K562 (cell line): Measurements from ENCODE around the gene ABLIM2. TPM values are rescaled to one million over a fixed set of nuclear protein-coding genes. Genes with fewer than 3 reads are reported as not detected.
A peak's percentile ranks its signal among the peaks of the same experiment; 100 is the strongest.

ENCODE experiments used
- ATAC-seq: fragments of 200-7000 bp; cut with Tn5 transposase; 3 replicates; pipeline ENCODE4 v1.9.1; 2020; ENCODE audit warnings: moderate library complexity
- BruUV-seq: library from RNA; stranded (reverse); fragments of 400-500 nt; replicated peaks from 2 replicates; lab custom pipeline; 2021; lab: Mats Ljungman, UMichigan
- CTCF ChIA-PET: fragments of 300-600 bp; formaldehyde crosslinking; extraction: SDS; loops from one replicate; lab custom pipeline; 2021; ENCODE audit warnings: low intra/inter-chr PET ratio; lab: Yijun Ruan, JAX
- POLR2A ChIA-PET: fragments of 300-600, 350-650 bp; sonication (Branson Sonifier 250); formaldehyde crosslinking; extraction: SDS; loops from one replicate; lab custom pipeline; 2021; ENCODE audit warnings: antibody characterized with exemption, inconsistent platforms; lab: Yijun Ruan, JAX
- DNase-seq, 4 experiments: peaks; one replicate each; pipeline versions ENCODE4 v3.0.0 to v3.0.0-alpha.2; 2011 to 2018; ENCODE audit warnings: low spot score in 3 of 4, mixed read lengths in 3 of 4; ENCODE audit errors: extremely low read depth in 1 of 4
- FAIRE-seq: peaks from 2 replicates; lab custom pipeline; 2011; peaks lifted over from hg19 to GRCh38; lab: Jason Lieb, UNC
- H2AFZ ChIP-seq: 2 replicates; pipeline ENCODE4 v1.6.0; 2011; ENCODE audit warnings: low read depth, low read length, control low read depth, inconsistent platforms
- H3K27ac ChIP-seq: fragments of 200-600 bp; 3 replicates; pipeline ENCODE4 v1.8.0; 2011; ENCODE audit warnings: low read depth, mild to moderate bottlenecking, control low read depth, inconsistent platforms, low read length, moderate library complexity, mixed read lengths; ENCODE audit errors: extremely low read depth
- H3K27me3 ChIP-seq, 2 experiments: fragments of 300-600 bp in 1 of 2; 2 replicates in 1 of 2; 3 replicates in 1 of 2; pipeline versions ENCODE4 v1.6.0 to v1.8.0; 2011; ENCODE audit warnings: inconsistent platforms in 2 of 2, low read length in 2 of 2, mild to moderate bottlenecking in 1 of 2, mixed read lengths in 1 of 2, moderate library complexity in 1 of 2; ENCODE audit not compliant: control insufficient read depth in 2 of 2, insufficient read depth in 2 of 2
- H3K36me3 ChIP-seq: fragments of 300-600 bp; 3 replicates; pipeline ENCODE4 v1.8.0; 2011; ENCODE audit warnings: mild to moderate bottlenecking, low read length, inconsistent platforms; ENCODE audit not compliant: control insufficient read depth, insufficient read depth
- H3K4me1 ChIP-seq, 2 experiments: fragments of 200-600 bp in 1 of 2; replicated peaks in 1 of 2; 2 replicates in 1 of 2; 3 replicates in 1 of 2; pipeline versions ENCODE4 v1.5.1 to v1.8.0; 2011; ENCODE audit warnings: inconsistent platforms in 2 of 2, low read length in 2 of 2, mild to moderate bottlenecking in 1 of 2, mixed read lengths in 1 of 2, moderate library complexity in 1 of 2; ENCODE audit not compliant: control insufficient read depth in 2 of 2, insufficient read depth in 2 of 2
- H3K4me2 ChIP-seq: 2 replicates; pipeline ENCODE4 v1.6.1; 2011; ENCODE audit warnings: low read length, control low read depth, inconsistent platforms, mixed read lengths; ENCODE audit not compliant: insufficient read depth
- H3K4me3 ChIP-seq: fragments of 200-600 bp; sonication (generic), shearing (Covaris generic); 2 replicates; pipeline ENCODE4 v1.5.1; 2016; ENCODE audit warnings: control low read depth, inconsistent platforms
- H3K79me2 ChIP-seq: fragments of 200-600 bp; 3 replicates; pipeline ENCODE4 v1.8.0; 2011; ENCODE audit warnings: low read length, inconsistent platforms; ENCODE audit not compliant: control insufficient read depth, insufficient read depth
- H3K9ac ChIP-seq, 2 experiments: 2 replicates each; pipeline versions ENCODE4 v1.6.0 to v1.6.1; 2011; ENCODE audit warnings: low read depth in 2 of 2, low read length in 2 of 2, control low read depth in 1 of 2, inconsistent platforms in 1 of 2, mild to moderate bottlenecking in 1 of 2, mixed read lengths in 1 of 2; ENCODE audit not compliant: insufficient read depth in 1 of 2
- H3K9me1 ChIP-seq: one replicate; pipeline ENCODE4 v1.6.0; 2011; ENCODE audit warnings: inconsistent platforms, mild to moderate bottlenecking, low read length, moderate library complexity; ENCODE audit not compliant: control insufficient read depth, insufficient read depth
- H3K9me3 ChIP-seq: replicated peaks from 2 replicates; pipeline ENCODE4 v1.5.1; 2011; ENCODE audit warnings: low read depth, low read length, inconsistent platforms; ENCODE audit not compliant: control insufficient read depth, insufficient read depth
- H4K20me1 ChIP-seq: replicated peaks from 2 replicates; pipeline ENCODE4 v1.6.1; 2011; ENCODE audit warnings: low read length, inconsistent platforms, mixed read lengths; ENCODE audit not compliant: control insufficient read depth, insufficient read depth
- HINFP ChIP-seq: fragments of 450-650 bp; conservative IDR thresholded peaks from 2 replicates; pipeline ENCODE4 v1.6.1; 2016; ENCODE audit warnings: missing genetic modification characterization, low read depth, mild to moderate bottlenecking, control low read depth, missing compliant biosample characterization
- NFIC ChIP-seq: fragments of 450-650 bp; IDR thresholded peaks from 2 replicates; pipeline ENCODE4 v1.6.1; 2017; ENCODE audit warnings: mild to moderate bottlenecking, inconsistent platforms
- WGBS: fragments of 100-300 bp; shearing (Covaris generic); methylation state at CpG from one replicate; pipeline ENCODE4 v1.1.6; 2016; ENCODE audit warnings: low coverage, mixed read lengths; ENCODE audit not compliant: insufficient coverage; ENCODE audit errors: missing lambda C conversion rate; 5-methylcytosine and 5-hydroxymethylcytosine counted together
- in situ Hi-C: fragments of 300-500 bp; cut with MboI; formaldehyde crosslinking; loops from 4 replicates; pipeline ENCODE4 v1.15.0; 2018; ENCODE audit warnings: inconsistent platforms, mixed read lengths
- intact Hi-C: fragments of 100-400 bp; cut with micrococcal nuclease; formaldehyde crosslinking; loops from 2 replicates; pipeline ENCODE4 v1.14.2; 2022
- polyA plus RNA-seq, 8 experiments: library from polyadenylated mRNA; depleted of rRNA in 4 of 8; stranded (reverse) in 5 of 8; unstranded in 3 of 8; fragments of >200 nt; fragmentation: Nextera tagmentation in 2 of 8; fragmentation: Illumina TruSeq in 1 of 8; extraction: Ambion mirVana in 2 of 8; extraction: Trizol in 1 of 8; gene quantifications; 2 replicates each; pipeline versions ENCODE4 v1.2.1 to v1.2.3, GENCODE V29; 2011 to 2014; ENCODE audit warnings: inconsistent platforms in 1 of 8, missing spikeins in 1 of 8
- total RNA-seq, 7 experiments: library from RNA; depleted of rRNA in 6 of 7; stranded (reverse); fragments of >200 nt in 6 of 7; fragmentation: Illumina TruSeq in 2 of 7; extraction: Trizol in 2 of 7; gene quantifications; 2 replicates each; pipeline versions ENCODE4 v1.2.1 to v1.2.3, GENCODE V29; 2011 to 2021; ENCODE audit warnings: low replicate concordance in 1 of 7
- TF ChIP-seq, protein P1 (sequence below), 3 experiments: IDR thresholded peaks in 2 of 3; conservative IDR thresholded peaks in 1 of 3; 2 replicates each; pipeline ENCODE4 v1.5.1; 2011 to 2012; ENCODE audit warnings: low read length in 3 of 3, mild to moderate bottlenecking in 3 of 3, control low read depth in 2 of 3, improper control_type of control experiment in 1 of 3, inconsistent platforms in 1 of 3, low read depth in 1 of 3, mixed read lengths in 1 of 3, moderate library complexity in 1 of 3; ENCODE audit not compliant: insufficient read depth in 2 of 3

Gene ABLIM2
- total and polyA plus RNA-seq, 9 of the 15 experiments (the other 6 are each of a cell fraction or from before 2014, with no cell fraction given), result not detected

DNA sequence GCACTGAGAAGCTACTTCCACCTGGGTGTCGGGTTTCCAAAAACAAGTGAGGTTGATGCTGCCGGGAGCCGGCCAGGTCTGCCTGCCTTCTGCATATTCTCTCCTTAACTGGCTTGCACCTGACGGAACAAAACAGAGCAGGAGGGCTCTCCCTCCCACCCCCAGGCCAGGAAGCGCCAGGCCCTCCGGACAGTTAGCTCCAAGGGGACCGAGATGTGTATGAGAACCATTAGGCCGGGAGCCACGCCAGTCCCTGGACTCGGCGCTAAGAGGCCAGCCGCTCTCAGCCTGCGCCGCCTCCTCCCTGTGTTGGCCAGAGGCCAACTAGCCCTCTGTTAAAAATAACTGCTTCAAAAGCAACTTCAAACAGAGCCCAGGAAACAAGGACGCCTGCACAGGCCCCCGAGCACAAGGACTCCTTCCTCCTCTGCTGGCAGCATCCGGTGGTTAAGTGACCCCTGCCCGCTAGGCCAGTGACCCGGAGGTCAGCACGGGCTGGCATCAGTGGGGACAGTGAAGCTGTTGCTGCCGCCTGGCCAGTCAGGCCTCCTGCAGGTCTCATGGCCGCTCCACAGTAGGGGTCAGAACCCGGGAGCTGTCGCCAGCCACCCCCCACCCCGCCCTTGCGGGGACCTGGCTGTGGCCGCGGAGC, 107.9 kb downstream of the ABLIM2 start:
- intact Hi-C loops (no loop called here), in situ Hi-C loops (no loop called here)
- Histone ChIP-seq H3K4me2 (no peak overlapping the region), H3K4me3 (no peak overlapping the region), H4K20me1 (0 out of 2 replicates have a peak, but pooled peaks cover 16% of the 10 kb centered on the region), H3K36me3 (no peaks in the 10 kb centered on the region), H3K4me1 (peaks cover 0 to 7% of the 10 kb centered on the region in 2 experiments; a peak in 2 of 5 replicates), H3K9me3 (no peaks in the 10 kb centered on the region), H3K9ac (no peak overlapping the region; a peak in 1 of 4 replicates), H3K9me1 (no peaks in the 10 kb centered on the region), H3K27me3 (peaks cover 20 to 82% of the 10 kb centered on the region in 2 experiments; a peak in 4 of 5 replicates), H2AFZ (no peak overlapping the region), H3K27ac (no peak overlapping the region), H3K79me2 (no peaks in the 10 kb centered on the region)
- no TSS peak for BruUV-seq
- FAIRE-seq (no peak), ATAC-seq (peak; percentile 60), DNase-seq (peak in 2 of 4 experiments; percentile 21 to 29)
- ChIA-PET CTCF (interaction anchor here (0.7 kb wide), 1 partner anchor 387 kb away, joined by 3 read pairs; no protein-coding TSS in a partner anchor), POLR2A (interaction anchor here (0.7 to 1.2 kb wide), 4 partner anchors 10 to 559 kb away, joined by 3 to 5 read pairs (median 3); no protein-coding TSS in a partner anchor)
- TF ChIP-seq NFIC (peak; percentile 86), HINFP (tag) (no peak)
- TF ChIP-seq, protein P1, sequence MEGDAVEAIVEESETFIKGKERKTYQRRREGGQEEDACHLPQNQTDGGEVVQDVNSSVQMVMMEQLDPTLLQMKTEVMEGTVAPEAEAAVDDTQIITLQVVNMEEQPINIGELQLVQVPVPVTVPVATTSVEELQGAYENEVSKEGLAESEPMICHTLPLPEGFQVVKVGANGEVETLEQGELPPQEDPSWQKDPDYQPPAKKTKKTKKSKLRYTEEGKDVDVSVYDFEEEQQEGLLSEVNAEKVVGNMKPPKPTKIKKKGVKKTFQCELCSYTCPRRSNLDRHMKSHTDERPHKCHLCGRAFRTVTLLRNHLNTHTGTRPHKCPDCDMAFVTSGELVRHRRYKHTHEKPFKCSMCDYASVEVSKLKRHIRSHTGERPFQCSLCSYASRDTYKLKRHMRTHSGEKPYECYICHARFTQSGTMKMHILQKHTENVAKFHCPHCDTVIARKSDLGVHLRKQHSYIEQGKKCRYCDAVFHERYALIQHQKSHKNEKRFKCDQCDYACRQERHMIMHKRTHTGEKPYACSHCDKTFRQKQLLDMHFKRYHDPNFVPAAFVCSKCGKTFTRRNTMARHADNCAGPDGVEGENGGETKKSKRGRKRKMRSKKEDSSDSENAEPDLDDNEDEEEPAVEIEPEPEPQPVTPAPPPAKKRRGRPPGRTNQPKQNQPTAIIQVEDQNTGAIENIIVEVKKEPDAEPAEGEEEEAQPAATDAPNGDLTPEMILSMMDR (IDR thresholded peaks at IDR 0.05 in 2 of 3, conservative IDR thresholded peaks at IDR 0.05 in 1 of 3; ENCODE audit: insufficient read depth in 2 of 3, low read depth in 1 of 3, low read length in 3 of 3), result no peak
- WGBS, result 5% methylated on average over 27 of the region's 28 CpGs
